Glutamatergic neuron (in vitro differentiated cells): Measurements from ENCODE around the gene RANBP2. TPM values are rescaled to one million over a fixed set of nuclear protein-coding genes. Genes with fewer than 3 reads are reported as not detected.

Source experiments
- DNase-seq: peaks from one replicate; pipeline ENCODE4 v3.0.0; 2022
- H3K27ac Mint-ChIP-seq: one replicate; pipeline ENCODE4 v1.8.0; 2020; ENCODE audit warnings: mild to moderate bottlenecking, mixed read lengths, inconsistent platforms; ENCODE audit not compliant: unreplicated experiment
- H3K27me3 Mint-ChIP-seq: one replicate; pipeline ENCODE4 v1.8.0; 2020; ENCODE audit warnings: mild to moderate bottlenecking, moderate library complexity, mixed read lengths, inconsistent platforms; ENCODE audit not compliant: unreplicated experiment
- H3K36me3 Mint-ChIP-seq: one replicate; pipeline ENCODE4 v1.8.0; 2020; ENCODE audit warnings: mild to moderate bottlenecking, mixed read lengths, inconsistent platforms; ENCODE audit not compliant: unreplicated experiment
- H3K4me1 Mint-ChIP-seq: one replicate; pipeline ENCODE4 v1.8.0; 2020; ENCODE audit warnings: mild to moderate bottlenecking, low read depth, mixed read lengths, inconsistent platforms; ENCODE audit not compliant: unreplicated experiment
- H3K4me3 Mint-ChIP-seq: one replicate; pipeline ENCODE4 v1.8.0; 2020; ENCODE audit warnings: mild to moderate bottlenecking, mixed read lengths, inconsistent platforms; ENCODE audit not compliant: unreplicated experiment
- H3K9me3 Mint-ChIP-seq: one replicate; pipeline ENCODE4 v1.8.0; 2020; ENCODE audit warnings: mild to moderate bottlenecking, moderate library complexity, mixed read lengths, inconsistent platforms; ENCODE audit not compliant: unreplicated experiment
- total RNA-seq: library from RNA; stranded (reverse); fragmentation: NEBNext Ultra II Directional; extraction: Animal tissue kit (Norgen Biotek cat#: 25700); gene quantifications from one replicate; pipeline ENCODE4 v1.2.1, GENCODE V29; 2021; ENCODE audit not compliant: unreplicated experiment
- TF ChIP-seq, protein P1 (sequence below): fragments of 200-600 bp; sonication (generic); IDR thresholded peaks from one replicate; pipeline ENCODE4 v1.5.0; 2021; ENCODE audit not compliant: partially characterized antibody, unreplicated experiment

The RANBP2 gene
- total RNA-seq, 1 donor from 2014 or later, result 105 TPM

DNA sequence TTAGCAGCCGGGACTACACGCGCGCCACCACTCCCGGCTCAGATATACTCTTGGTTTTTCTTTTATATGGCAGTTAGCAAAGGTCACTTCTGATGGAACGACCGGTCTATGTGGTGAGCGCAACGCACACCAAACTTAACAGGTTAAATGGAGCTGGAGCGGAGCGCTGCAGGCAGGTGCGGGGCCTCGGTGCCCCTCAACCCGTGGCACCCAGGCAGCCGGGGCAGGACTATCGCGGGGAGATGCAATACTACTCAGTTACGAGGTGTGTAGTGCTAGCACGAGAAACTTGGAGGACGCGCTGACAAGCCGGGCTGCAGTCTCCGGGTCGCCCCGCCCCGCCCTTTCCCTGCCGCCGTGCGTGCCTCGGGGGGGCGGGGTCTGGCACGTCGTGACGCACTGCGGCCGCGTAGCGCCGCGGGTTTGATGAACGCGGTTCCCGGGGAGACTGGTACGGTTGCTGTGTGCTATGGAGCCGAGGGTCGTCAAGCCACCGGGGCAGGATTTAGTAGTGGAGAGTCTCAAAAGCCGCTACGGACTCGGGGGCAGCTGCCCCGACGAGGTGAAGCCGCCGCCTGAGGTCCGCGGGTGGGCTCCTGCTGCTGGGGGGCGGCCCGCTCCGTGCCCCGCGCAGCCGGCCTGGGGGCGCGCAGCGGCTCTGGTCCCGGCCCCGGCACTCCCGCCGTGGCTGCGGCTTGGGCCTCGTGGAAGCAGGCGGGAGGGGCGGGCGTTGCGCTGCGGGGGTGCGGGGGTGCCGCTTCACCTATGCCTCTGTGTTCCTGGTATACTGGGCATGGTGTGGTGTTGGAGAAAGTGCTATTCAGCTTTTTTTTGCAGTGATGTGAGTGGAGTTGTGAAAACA, 67.3 kb downstream of the RANBP2 start, which contains the start of gene CCDC138:
CCDC138 (plus strand) TSS at position 418 of the 862 bp plus-strand sequence; CDS start at position 470, 52 bp downstream.
- Mint-ChIP-seq H3K36me3 (no peaks in the 10 kb centered on the region), H3K27me3 (peaks cover 3% of the 10 kb centered on the region), H3K9me3 (peaks cover 4% of the 10 kb centered on the region), H3K27ac (peak within 1 kb of the TSS; percentile 89), H3K4me1 (peaks cover 10% of the 10 kb centered on the region), H3K4me3 (peak within 1 kb of the TSS; percentile 99)
- TF ChIP-seq, protein P1, sequence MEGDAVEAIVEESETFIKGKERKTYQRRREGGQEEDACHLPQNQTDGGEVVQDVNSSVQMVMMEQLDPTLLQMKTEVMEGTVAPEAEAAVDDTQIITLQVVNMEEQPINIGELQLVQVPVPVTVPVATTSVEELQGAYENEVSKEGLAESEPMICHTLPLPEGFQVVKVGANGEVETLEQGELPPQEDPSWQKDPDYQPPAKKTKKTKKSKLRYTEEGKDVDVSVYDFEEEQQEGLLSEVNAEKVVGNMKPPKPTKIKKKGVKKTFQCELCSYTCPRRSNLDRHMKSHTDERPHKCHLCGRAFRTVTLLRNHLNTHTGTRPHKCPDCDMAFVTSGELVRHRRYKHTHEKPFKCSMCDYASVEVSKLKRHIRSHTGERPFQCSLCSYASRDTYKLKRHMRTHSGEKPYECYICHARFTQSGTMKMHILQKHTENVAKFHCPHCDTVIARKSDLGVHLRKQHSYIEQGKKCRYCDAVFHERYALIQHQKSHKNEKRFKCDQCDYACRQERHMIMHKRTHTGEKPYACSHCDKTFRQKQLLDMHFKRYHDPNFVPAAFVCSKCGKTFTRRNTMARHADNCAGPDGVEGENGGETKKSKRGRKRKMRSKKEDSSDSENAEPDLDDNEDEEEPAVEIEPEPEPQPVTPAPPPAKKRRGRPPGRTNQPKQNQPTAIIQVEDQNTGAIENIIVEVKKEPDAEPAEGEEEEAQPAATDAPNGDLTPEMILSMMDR, result no peak
- DNase-seq, result peak; percentile 97

DNA sequence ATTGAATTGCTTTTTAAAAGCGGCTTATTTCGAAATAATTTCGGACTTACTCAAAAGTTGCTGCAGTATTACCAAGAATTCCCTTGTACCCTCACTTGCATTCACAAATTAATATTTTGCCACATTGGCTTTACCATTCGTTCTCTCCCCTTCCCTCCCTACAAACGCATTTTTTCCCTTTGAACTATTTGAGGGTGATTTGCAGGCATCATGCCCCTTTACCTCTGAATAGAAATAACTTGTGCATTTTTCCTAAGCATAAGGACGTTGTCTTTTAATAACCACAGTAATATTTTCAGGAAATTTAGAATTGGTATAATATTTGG, 67.9 kb downstream of the RANBP2 start:
- Mint-ChIP-seq H3K4me1 (peaks cover 10% of the 10 kb centered on the region), H3K36me3 (no peaks in the 10 kb centered on the region), H3K4me3 (peak overlapping the region; percentile 99), H3K9me3 (peaks cover 4% of the 10 kb centered on the region), H3K27me3 (peaks cover 3% of the 10 kb centered on the region), H3K27ac (peak overlapping the region; percentile 89)
- TF ChIP-seq, protein P1, result no peak
- DNase-seq, result no peak

DNA sequence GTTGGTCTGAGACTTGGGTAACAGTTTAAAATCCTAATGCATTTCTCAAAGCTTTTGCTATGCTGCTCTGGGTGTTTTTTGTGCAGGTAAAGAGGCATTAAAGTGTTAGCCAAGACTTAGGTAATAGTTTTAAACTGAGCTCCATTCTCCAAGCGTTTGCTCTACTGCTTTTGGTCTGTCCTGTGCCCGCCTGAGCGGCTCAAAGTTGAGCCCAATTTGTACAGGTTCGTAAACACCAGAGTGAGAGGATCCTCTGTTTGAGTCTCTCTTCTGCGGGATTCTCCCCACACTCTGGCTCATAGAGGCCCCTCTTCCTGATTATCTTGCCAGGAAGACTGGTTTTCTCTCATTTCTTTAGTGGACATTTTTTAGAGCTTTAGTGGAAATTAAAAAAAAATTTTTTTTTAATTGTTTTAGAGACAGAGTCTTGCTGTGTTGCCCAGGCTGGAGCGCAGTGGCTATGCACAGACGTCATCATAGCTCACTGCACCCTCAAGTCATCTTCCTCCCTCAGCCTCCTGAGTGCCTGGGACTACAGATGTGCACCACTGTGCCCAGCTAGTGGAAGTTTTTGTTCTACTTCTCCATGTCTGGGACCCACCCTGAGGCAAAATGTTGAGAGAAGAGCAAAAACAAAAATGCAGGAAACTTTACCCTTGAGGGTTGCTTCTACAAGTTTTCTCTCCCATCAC, 83.9 kb downstream of the RANBP2 start:
- Mint-ChIP-seq H3K27ac (no peak overlapping the region), H3K4me3 (no peak overlapping the region), H3K4me1 (no peaks in the 10 kb centered on the region), H3K36me3 (no peaks in the 10 kb centered on the region), H3K27me3 (no peaks in the 10 kb centered on the region), H3K9me3 (no peaks in the 10 kb centered on the region)
- TF ChIP-seq, protein P1, result no peak
- no peak for DNase-seq

DNA sequence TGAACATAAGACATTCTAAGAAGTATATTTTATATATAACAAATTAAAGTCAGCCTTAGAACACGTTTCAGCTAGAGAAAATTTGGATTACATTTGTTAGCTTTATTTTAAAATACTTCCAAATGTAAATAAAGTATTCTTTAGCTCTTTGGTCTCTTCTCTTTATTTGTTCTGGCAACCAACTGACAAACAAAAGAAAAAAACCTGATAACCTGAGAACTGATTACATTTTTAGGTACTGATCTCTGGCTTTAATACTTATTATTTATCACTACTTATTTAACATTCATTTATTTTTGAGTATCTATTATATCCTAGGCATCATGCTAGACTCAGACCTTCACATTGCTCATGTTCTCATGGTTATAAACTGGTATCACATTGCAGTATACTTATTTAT, 85.8 kb downstream of the RANBP2 start:
- Mint-ChIP-seq H3K27me3 (no peaks in the 10 kb centered on the region), H3K27ac (no peak overlapping the region), H3K36me3 (peaks cover 16% of the 10 kb centered on the region), H3K4me1 (no peaks in the 10 kb centered on the region), H3K4me3 (no peak overlapping the region), H3K9me3 (peaks cover 8% of the 10 kb centered on the region)
- no peak for DNase-seq
- TF ChIP-seq, protein P1, result no peak

DNA sequence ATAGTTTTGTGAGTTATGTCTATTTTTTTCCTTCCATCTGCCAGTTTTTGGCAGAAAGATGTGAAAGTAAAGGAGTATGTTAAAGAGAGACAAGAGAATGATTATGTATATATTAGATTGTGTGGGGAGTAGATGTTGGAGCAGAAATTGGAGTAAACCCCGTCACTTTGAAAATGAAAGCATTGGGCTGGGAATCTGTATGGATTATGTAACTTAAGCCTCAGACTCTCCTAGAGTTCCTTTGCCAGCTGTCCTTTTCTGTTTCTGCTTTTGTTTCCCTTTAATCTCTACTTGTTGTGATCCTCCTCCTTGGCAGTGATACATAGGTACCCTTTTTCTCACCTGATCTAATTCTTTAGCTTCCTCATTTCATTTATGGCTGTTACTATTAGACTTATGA, 86.5 kb downstream of the RANBP2 start:
- Mint-ChIP-seq H3K4me1 (no peaks in the 10 kb centered on the region), H3K27me3 (peaks cover 1% of the 10 kb centered on the region), H3K4me3 (no peak overlapping the region), H3K9me3 (peaks cover 8% of the 10 kb centered on the region), H3K27ac (no peak overlapping the region), H3K36me3 (peaks cover 23% of the 10 kb centered on the region)
- no peak for DNase-seq
- TF ChIP-seq, protein P1, result no peak
